ENCODE data around the gene TRO.
A peak's percentile ranks its signal among the peaks of the same experiment; 100 is the strongest.

- no peak for TF ChIP-seq ARNTL (CRISPR knock-in tag; IDR thresholded peaks at IDR 0.05; ENCODE audit: borderline replicate concordance, low read depth)
- peak; percentile 95 for TF ChIP-seq TCF4 (CRISPR knock-in tag; IDR thresholded peaks at IDR 0.05; ENCODE audit: borderline replicate concordance)
- no peak for TF ChIP-seq ZFP30 (CRISPR knock-in tag; IDR thresholded peaks at IDR 0.05)
- TF ChIP-seq ISL1 (CRISPR knock-in tag; IDR thresholded peaks at IDR 0.05) = peak; percentile 95
- TF ChIP-seq PPARA (CRISPR knock-in tag; IDR thresholded peaks at IDR 0.05; ENCODE audit: borderline replicate concordance) = no peak
- TF ChIP-seq POU6F1 (CRISPR knock-in tag; IDR thresholded peaks at IDR 0.05; ENCODE audit: borderline replicate concordance, low read depth) = no peak
- no peak for TF ChIP-seq ZNF565 (CRISPR knock-in tag; conservative IDR thresholded peaks at IDR 0.05; ENCODE audit: low read depth)
- peak; percentile 72 for TF ChIP-seq TSHZ2 (CRISPR knock-in tag; IDR thresholded peaks at IDR 0.05)
- TF ChIP-seq, protein P1, sequence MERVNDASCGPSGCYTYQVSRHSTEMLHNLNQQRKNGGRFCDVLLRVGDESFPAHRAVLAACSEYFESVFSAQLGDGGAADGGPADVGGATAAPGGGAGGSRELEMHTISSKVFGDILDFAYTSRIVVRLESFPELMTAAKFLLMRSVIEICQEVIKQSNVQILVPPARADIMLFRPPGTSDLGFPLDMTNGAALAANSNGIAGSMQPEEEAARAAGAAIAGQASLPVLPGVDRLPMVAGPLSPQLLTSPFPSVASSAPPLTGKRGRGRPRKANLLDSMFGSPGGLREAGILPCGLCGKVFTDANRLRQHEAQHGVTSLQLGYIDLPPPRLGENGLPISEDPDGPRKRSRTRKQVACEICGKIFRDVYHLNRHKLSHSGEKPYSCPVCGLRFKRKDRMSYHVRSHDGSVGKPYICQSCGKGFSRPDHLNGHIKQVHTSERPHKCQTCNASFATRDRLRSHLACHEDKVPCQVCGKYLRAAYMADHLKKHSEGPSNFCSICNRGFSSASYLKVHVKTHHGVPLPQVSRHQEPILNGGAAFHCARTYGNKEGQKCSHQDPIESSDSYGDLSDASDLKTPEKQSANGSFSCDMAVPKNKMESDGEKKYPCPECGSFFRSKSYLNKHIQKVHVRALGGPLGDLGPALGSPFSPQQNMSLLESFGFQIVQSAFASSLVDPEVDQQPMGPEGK (CRISPR knock-in tag; IDR thresholded peaks at IDR 0.05; ENCODE audit: borderline replicate concordance) = peak; percentile 31; the same call in 1 of the 2 replicates
- TF ChIP-seq ZFP3 (CRISPR knock-in tag; IDR thresholded peaks at IDR 0.05) = no peak
These were observed 24.2 kb downstream of the TRO start for GRCh38 chrX:54944816-54945215.

Data from SK-N-SH treated with all-trans-retinoic acid at 6 μM for 48 hours (cell line).